IMR-90 (cell line): ENCODE data around the gene PRR12. TPM values are rescaled to one million over a fixed set of nuclear protein-coding genes. Genes with fewer than 3 reads are reported as not detected.

Source experiments
- ATAC-seq: fragments of 200-7000 bp; cut with Tn5 transposase; 2 replicates; pipeline ENCODE4 v1.9.1; 2020; ENCODE audit warnings: low read depth, mild to moderate bottlenecking, moderate library complexity
- BruUV-seq: library from RNA; stranded (reverse); fragments of 400-500 nt; replicated peaks from 2 replicates; lab custom pipeline; 2021; lab: Mats Ljungman, UMichigan
- CTCF ChIA-PET: fragments of 300-600 bp; formaldehyde crosslinking; extraction: SDS; loops from one replicate; lab custom pipeline; 2021; ENCODE audit warnings: antibody characterized with exemption; lab: Yijun Ruan, JAX
- POLR2A ChIA-PET: fragments of 300-600 bp; sonication (Branson Sonifier 250); formaldehyde crosslinking; loops from one replicate; lab custom pipeline; 2022; ENCODE audit warnings: antibody characterized with exemption; ENCODE audit not compliant: unreplicated experiment; lab: Charles Lee
- DNase-seq: peaks from one replicate; pipeline ENCODE4 v3.0.0; 2013
- H2AFZ ChIP-seq: replicated peaks from 2 replicates; pipeline ENCODE3; 2013; ENCODE audit warnings: low read length, mild to moderate bottlenecking; ENCODE audit not compliant: poor library complexity
- H2AK5ac ChIP-seq: 2 replicates; pipeline ENCODE4 v1.6.1; 2013; ENCODE audit warnings: low read depth, low read length, inconsistent platforms
- H2AK9ac ChIP-seq: replicated peaks from 2 replicates; pipeline ENCODE3; 2013; ENCODE audit warnings: mild to moderate bottlenecking, low read depth, low read length, moderate library complexity; ENCODE audit not compliant: poor library complexity
- H2BK120ac ChIP-seq: 2 replicates; pipeline ENCODE4 v1.6.1; 2013; ENCODE audit warnings: low read depth, low read length, inconsistent platforms
- H2BK15ac ChIP-seq: 3 replicates; pipeline ENCODE4 v1.6.1; 2013; ENCODE audit warnings: low read depth, low read length, inconsistent platforms
- H2BK20ac ChIP-seq: 2 replicates; pipeline ENCODE4 v1.6.1; 2013; ENCODE audit warnings: low read depth, mild to moderate bottlenecking, inconsistent platforms, low read length, moderate library complexity
- H2BK5ac ChIP-seq: 2 replicates; pipeline ENCODE4 v1.6.1; 2013; ENCODE audit warnings: mild to moderate bottlenecking, low read depth, low read length, inconsistent platforms; ENCODE audit not compliant: poor library complexity, severe bottlenecking
- H3K14ac ChIP-seq: replicated peaks from 2 replicates; pipeline ENCODE4 v1.6.1; 2013; ENCODE audit warnings: low read depth, low read length, inconsistent platforms
- H3K18ac ChIP-seq: 2 replicates; pipeline ENCODE4 v1.6.1; 2013; ENCODE audit warnings: low read depth, low read length, control low read depth
- H3K23ac ChIP-seq: 2 replicates; pipeline ENCODE4 v1.6.1; 2013; ENCODE audit warnings: low read depth, low read length, inconsistent platforms
- H3K27ac ChIP-seq: 2 replicates; pipeline ENCODE4 v1.5.1; 2013; ENCODE audit warnings: mild to moderate bottlenecking, control low read depth, low read length; ENCODE audit not compliant: insufficient read depth
- H3K27me3 ChIP-seq: 2 replicates; pipeline ENCODE4 v1.6.1; 2013; ENCODE audit warnings: low read length; ENCODE audit not compliant: control insufficient read depth, insufficient read depth
- H3K36me3 ChIP-seq: 2 replicates; pipeline ENCODE4 v1.6.1; 2013; ENCODE audit warnings: low read length, mixed read lengths; ENCODE audit not compliant: control insufficient read depth, insufficient read depth
- H3K4ac ChIP-seq: 2 replicates; pipeline ENCODE4 v1.6.1; 2013; ENCODE audit warnings: low read depth, low read length, inconsistent platforms
- H3K4me1 ChIP-seq: 2 replicates; pipeline ENCODE4 v1.6.1; 2013; ENCODE audit warnings: low read length, mixed read lengths; ENCODE audit not compliant: control insufficient read depth, insufficient read depth
- H3K4me2 ChIP-seq: 2 replicates; pipeline ENCODE4 v1.6.1; 2013; ENCODE audit warnings: low read depth, mild to moderate bottlenecking, control low read depth, low read length, moderate library complexity
- H3K4me3 ChIP-seq: 2 replicates; pipeline ENCODE4 v1.5.1; 2013; ENCODE audit warnings: low read depth, mild to moderate bottlenecking, control low read depth, low read length, moderate library complexity; ENCODE audit not compliant: insufficient read depth
- H3K56ac ChIP-seq: 2 replicates; pipeline ENCODE4 v1.6.1; 2013; ENCODE audit warnings: low read length, inconsistent platforms; ENCODE audit not compliant: insufficient read depth; ENCODE audit errors: extremely low read depth
- H3K79me1 ChIP-seq, 2 experiments: 2 replicates each; pipeline ENCODE4 v1.6.1; 2013; ENCODE audit warnings: low read length in 2 of 2, inconsistent platforms in 1 of 2, low read depth in 1 of 2
- H3K9ac ChIP-seq: 2 replicates; pipeline ENCODE4 v1.6.1; 2013; ENCODE audit warnings: low read depth, low read length, control low read depth
- H3K9me1 ChIP-seq: 2 replicates; pipeline ENCODE4 v1.6.1; 2013; ENCODE audit warnings: low read length, inconsistent platforms; ENCODE audit not compliant: insufficient read depth
- H3K9me3 ChIP-seq: 2 replicates; pipeline ENCODE4 v1.6.1; 2013; ENCODE audit warnings: low read length; ENCODE audit not compliant: control insufficient read depth, insufficient read depth
- H4K20me1 ChIP-seq: 2 replicates; pipeline ENCODE4 v1.6.1; 2013; ENCODE audit warnings: low read length, inconsistent platforms; ENCODE audit not compliant: insufficient read depth
- H4K5ac ChIP-seq: 2 replicates; pipeline ENCODE4 v1.6.1; 2013; ENCODE audit warnings: mild to moderate bottlenecking, low read depth, low read length, control low read depth
- H4K8ac ChIP-seq, 2 experiments: 2 replicates each; pipeline ENCODE4 v1.6.1; 2013; ENCODE audit warnings: low read depth in 2 of 2, low read length in 2 of 2, control low read depth in 1 of 2, inconsistent platforms in 1 of 2
- H4K91ac ChIP-seq: 2 replicates; pipeline ENCODE4 v1.6.1; 2013; ENCODE audit warnings: low read depth, low read length, inconsistent platforms; ENCODE audit not compliant: insufficient read depth
- BHLHE40 ChIP-seq: fragments of 150-350 bp; IDR thresholded peaks from 2 replicates; pipeline ENCODE4 v1.6.1; 2016; ENCODE audit warnings: mild to moderate bottlenecking, low read depth, low read length
- FOS ChIP-seq: fragments of 150-350 bp; IDR thresholded peaks from 2 replicates; pipeline ENCODE4 v1.6.1; 2016; ENCODE audit warnings: low read depth, low read length
- NFE2L2 ChIP-seq: fragments of 150-350 bp; IDR thresholded peaks from 2 replicates; pipeline ENCODE4 v1.6.1; 2016; ENCODE audit warnings: low read depth, mild to moderate bottlenecking, low read length
- RAD21 ChIP-seq: IDR thresholded peaks from 2 replicates; pipeline ENCODE4 v1.6.1; 2012; ENCODE audit warnings: low read length, improper control_type of control experiment
- RCOR1 ChIP-seq: IDR thresholded peaks from 2 replicates; pipeline ENCODE4 v1.6.1; 2012; ENCODE audit warnings: mild to moderate bottlenecking, low read length, improper control_type of control experiment; ENCODE audit not compliant: insufficient replicate concordance
- SMC3 ChIP-seq: fragments of 150-350 bp; IDR thresholded peaks from 2 replicates; pipeline ENCODE4 v1.6.1; 2016; ENCODE audit warnings: low read depth, mild to moderate bottlenecking, antibody characterized with exemption, low read length, moderate library complexity
- WGBS, 2 experiments: methylation state at CpG; one replicate each; pipeline versions ENCODE4 v1.1.5 to v1.1.7; 2013; ENCODE audit warnings: missing lambda C conversion rate in 2 of 2; ENCODE audit not compliant: insufficient read length in 1 of 2; ENCODE audit errors: extremely low coverage in 2 of 2; 5-methylcytosine and 5-hydroxymethylcytosine counted together
- dilution Hi-C: fragments of 300-500 bp; cut with HindIII; formaldehyde crosslinking; loops from one replicate; pipeline ENCODE4 v1.14.3; 2018; ENCODE audit warnings: low sequenced_read_pairs; ENCODE audit not compliant: unreplicated experiment
- in situ Hi-C: fragments of 300-500 bp; cut with MboI; formaldehyde crosslinking; loops from 3 replicates; pipeline ENCODE4 v1.14.3; 2019; ENCODE audit warnings: low sequenced_read_pairs, inconsistent platforms, mixed read lengths
- intact Hi-C: fragments of 100-400 bp; cut with micrococcal nuclease; formaldehyde crosslinking; loops from 2 replicates; pipeline ENCODE4 v1.10.0; 2022
- polyA plus RNA-seq, 3 experiments: library from polyadenylated mRNA; depleted of rRNA; stranded (reverse); fragments of >200 nt; gene quantifications; 2 replicates each; pipeline ENCODE4 v1.2.3, GENCODE V29; 2012; ENCODE audit warnings: low replicate concordance in 1 of 3
- total RNA-seq: library from RNA; depleted of rRNA; stranded (reverse); fragments of >200 nt; gene quantifications from 2 replicates; pipeline ENCODE4 v1.2.3, GENCODE V29; 2012
- TF ChIP-seq, protein P1 (sequence below): fragments of 150-350 bp; IDR thresholded peaks from 2 replicates; pipeline ENCODE4 v1.6.1; 2016; ENCODE audit warnings: low read depth, mild to moderate bottlenecking, low read length, moderate library complexity, borderline replicate concordance
- TF ChIP-seq, protein P2 (sequence below): conservative IDR thresholded peaks from 2 replicates; pipeline ENCODE4 v1.5.1; 2012; ENCODE audit warnings: mild to moderate bottlenecking, low read depth, low read length, improper control_type of control experiment
- TF ChIP-seq, protein P3 (sequence below): fragments of 150-350 bp; IDR thresholded peaks from 2 replicates; pipeline ENCODE4 v1.6.1; 2017; ENCODE audit warnings: mild to moderate bottlenecking, antibody characterized with exemption, low read length, low read depth

Gene PRR12
- total and polyA plus RNA-seq, 2 of the 4 experiments (the other 2 are of a cell fraction): 0.36 to 4.1 TPM

- no peaks in the 10 kb centered on the region for H4K20me1 ChIP-seq
- no peak overlapping the region for H3K14ac ChIP-seq
- no peak overlapping the region for H2AFZ ChIP-seq
- CTCF ChIA-PET: no interaction called here
- no TSS peak for BruUV-seq
- H3K56ac ChIP-seq: no peak overlapping the region
- no peak overlapping the region for H4K91ac ChIP-seq
- in situ Hi-C loops: no loop called here
- no peak overlapping the region for H3K4me2 ChIP-seq
- no peak overlapping the region for H3K23ac ChIP-seq
- H3K9me1 ChIP-seq: no peaks in the 10 kb centered on the region
- no peaks in the 10 kb centered on the region for H3K27me3 ChIP-seq
- no CpG with 5 or more reads among the region's 16 CpGs for WGBS, 2 experiments
- no peak for DNase-seq
- H3K9ac ChIP-seq: no peak overlapping the region
- no peak overlapping the region for H3K4ac ChIP-seq
- no peaks in the 10 kb centered on the region for H3K9me3 ChIP-seq
- no peak overlapping the region for H2AK5ac ChIP-seq
- dilution Hi-C loops: no loop called here
- H2AK9ac ChIP-seq: no peak overlapping the region
- POLR2A ChIA-PET: no interaction called here
- TF ChIP-seq SMC3: no peak
- no peak for TF ChIP-seq RCOR1
- TF ChIP-seq, protein P1, sequence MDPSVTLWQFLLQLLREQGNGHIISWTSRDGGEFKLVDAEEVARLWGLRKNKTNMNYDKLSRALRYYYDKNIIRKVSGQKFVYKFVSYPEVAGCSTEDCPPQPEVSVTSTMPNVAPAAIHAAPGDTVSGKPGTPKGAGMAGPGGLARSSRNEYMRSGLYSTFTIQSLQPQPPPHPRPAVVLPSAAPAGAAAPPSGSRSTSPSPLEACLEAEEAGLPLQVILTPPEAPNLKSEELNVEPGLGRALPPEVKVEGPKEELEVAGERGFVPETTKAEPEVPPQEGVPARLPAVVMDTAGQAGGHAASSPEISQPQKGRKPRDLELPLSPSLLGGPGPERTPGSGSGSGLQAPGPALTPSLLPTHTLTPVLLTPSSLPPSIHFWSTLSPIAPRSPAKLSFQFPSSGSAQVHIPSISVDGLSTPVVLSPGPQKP: no peak
- TF ChIP-seq RAD21: no peak
- TF ChIP-seq, protein P2, sequence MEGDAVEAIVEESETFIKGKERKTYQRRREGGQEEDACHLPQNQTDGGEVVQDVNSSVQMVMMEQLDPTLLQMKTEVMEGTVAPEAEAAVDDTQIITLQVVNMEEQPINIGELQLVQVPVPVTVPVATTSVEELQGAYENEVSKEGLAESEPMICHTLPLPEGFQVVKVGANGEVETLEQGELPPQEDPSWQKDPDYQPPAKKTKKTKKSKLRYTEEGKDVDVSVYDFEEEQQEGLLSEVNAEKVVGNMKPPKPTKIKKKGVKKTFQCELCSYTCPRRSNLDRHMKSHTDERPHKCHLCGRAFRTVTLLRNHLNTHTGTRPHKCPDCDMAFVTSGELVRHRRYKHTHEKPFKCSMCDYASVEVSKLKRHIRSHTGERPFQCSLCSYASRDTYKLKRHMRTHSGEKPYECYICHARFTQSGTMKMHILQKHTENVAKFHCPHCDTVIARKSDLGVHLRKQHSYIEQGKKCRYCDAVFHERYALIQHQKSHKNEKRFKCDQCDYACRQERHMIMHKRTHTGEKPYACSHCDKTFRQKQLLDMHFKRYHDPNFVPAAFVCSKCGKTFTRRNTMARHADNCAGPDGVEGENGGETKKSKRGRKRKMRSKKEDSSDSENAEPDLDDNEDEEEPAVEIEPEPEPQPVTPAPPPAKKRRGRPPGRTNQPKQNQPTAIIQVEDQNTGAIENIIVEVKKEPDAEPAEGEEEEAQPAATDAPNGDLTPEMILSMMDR: no peak
- TF ChIP-seq NFE2L2: no peak
- TF ChIP-seq FOS: no peak
- no peak for TF ChIP-seq BHLHE40
- TF ChIP-seq, protein P3, sequence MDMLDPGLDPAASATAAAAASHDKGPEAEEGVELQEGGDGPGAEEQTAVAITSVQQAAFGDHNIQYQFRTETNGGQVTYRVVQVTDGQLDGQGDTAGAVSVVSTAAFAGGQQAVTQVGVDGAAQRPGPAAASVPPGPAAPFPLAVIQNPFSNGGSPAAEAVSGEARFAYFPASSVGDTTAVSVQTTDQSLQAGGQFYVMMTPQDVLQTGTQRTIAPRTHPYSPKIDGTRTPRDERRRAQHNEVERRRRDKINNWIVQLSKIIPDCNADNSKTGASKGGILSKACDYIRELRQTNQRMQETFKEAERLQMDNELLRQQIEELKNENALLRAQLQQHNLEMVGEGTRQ: no peak
- no peak for ATAC-seq
- no peak overlapping the region for H4K5ac ChIP-seq
- no peaks in the 10 kb centered on the region for H3K79me1 ChIP-seq
- intact Hi-C loops: no loop called here
- H3K36me3 ChIP-seq: peaks cover 12% of the 10 kb centered on the region
- no peak overlapping the region for H2BK15ac ChIP-seq
- no peak overlapping the region for H2BK5ac ChIP-seq
- no peak overlapping the region for H2BK120ac ChIP-seq
- H2BK20ac ChIP-seq: no peak overlapping the region
- H3K27ac ChIP-seq: no peak overlapping the region
- no peak overlapping the region for H3K4me3 ChIP-seq
- H4K8ac ChIP-seq: no peak overlapping the region
- no peak overlapping the region for H3K18ac ChIP-seq
- H3K4me1 ChIP-seq: no peaks in the 10 kb centered on the region; the same call in 1 of the 2 replicates
These were observed 48.5 kb upstream of the PRR12 start for GRCh38 chr19:49542446-49542845.
